ENCODE data around the gene DHX8. TPM values are rescaled to one million over a fixed set of nuclear protein-coding genes. Genes with fewer than 3 reads are reported as not detected.
"Not testable (repeated sequence)": the region's sequence is repeated elsewhere in the genome, so short reads cannot be mapped to it uniquely, and the experiment has no call there.

Gene DHX8
- total and polyA plus RNA-seq, 7 donors, result 13.4 to 42.5 (median 27.5) TPM

- intact Hi-C loops (cut with DNase I), result no loop called here
- Histone ChIP-seq H3K27ac (no peak overlapping the region), H3K4me3 (no peak overlapping the region), H3K27me3 (ENCODE audit: insufficient read depth in 3 of 3, low read length in 2 of 3) (no peaks in the 10 kb centered on the region), H3K4me1 (no peaks in the 10 kb centered on the region), H3K36me3 (ENCODE audit: insufficient read depth in 1 of 2, low read depth in 1 of 2) (no peaks in the 10 kb centered on the region), H3K9me3 (no peaks in the 10 kb centered on the region)
- no peak for ATAC-seq
- WGBS, 3 donors, result 84 to 86% (median 85%) methylated on average over 11 of the region's 11 CpGs
- TF ChIP-seq CTCF (IDR thresholded peaks at IDR 0.05), result no peak
- DNase-seq, result no peak
These were observed 8.2 kb upstream of the DHX8 start for GRCh38 chr17:43475494-43476089.

GRCh38 chr17:43476306-43476705 lies 7.5 kb upstream of the DHX8 start:
- H3K27me3 ChIP-seq (ENCODE audit: insufficient read depth in 3 of 3, low read length in 2 of 3); DNase-seq; H3K4me3 ChIP-seq; ATAC-seq; H3K4me1 ChIP-seq; H3K27ac ChIP-seq; H3K36me3 ChIP-seq (ENCODE audit: insufficient read depth in 1 of 2, low read depth in 1 of 2); intact Hi-C loops (cut with DNase I); H3K9me3 ChIP-seq: not testable (repeated sequence)
- 79 to 85% (median 83%) methylated on average over 9 of the region's 9 CpGs for WGBS, 3 donors

GRCh38 chr17:43477832-43478634 lies 5.7 kb upstream of the DHX8 start:
- Histone ChIP-seq H3K27ac (no peak overlapping the region), H3K4me3 (no peak overlapping the region), H3K9me3 (no peaks in the 10 kb centered on the region), H3K4me1 (no peaks in the 10 kb centered on the region), H3K27me3 (ENCODE audit: insufficient read depth in 3 of 3, low read length in 2 of 3) (no peaks in the 10 kb centered on the region), H3K36me3 (ENCODE audit: insufficient read depth in 1 of 2, low read depth in 1 of 2) (no peaks in the 10 kb centered on the region)
- WGBS, 3 donors, result 51 to 55% (median 53%) methylated on average over 9 of the region's 9 CpGs
- no peak for DNase-seq
- intact Hi-C loops (cut with DNase I), result no loop called here
- TF ChIP-seq CTCF (IDR thresholded peaks at IDR 0.05), result no peak
- no peak for ATAC-seq

GRCh38 chr17:43479948-43480347 lies 3.8 kb upstream of the DHX8 start:
- no peak for TF ChIP-seq CTCF (IDR thresholded peaks at IDR 0.05)
- Histone ChIP-seq H3K27me3 (ENCODE audit: insufficient read depth in 3 of 3, low read length in 2 of 3) (no peaks in the 10 kb centered on the region), H3K4me3 (no peak overlapping the region), H3K36me3 (ENCODE audit: insufficient read depth in 1 of 2, low read depth in 1 of 2) (no peaks in the 10 kb centered on the region), H3K9me3 (no peaks in the 10 kb centered on the region), H3K4me1 (peaks cover 4% of the 10 kb centered on the region), H3K27ac (no peak overlapping the region)
- WGBS, 3 donors, result 91 to 94% (median 92%) methylated on average over 3 of the region's 3 CpGs
- ATAC-seq (no peak), DNase-seq (no peak)
- intact Hi-C loops (cut with DNase I), result loop anchor here in 1 of 2 donors (10.0 kb wide), 1 partner anchor 265 kb away; the partner anchor contains the start of gene TMEM106A

All from psoas muscle (tissue), 8 donors.